ENCODE data around the gene ADRB2.

Gene ADRB2

GRCh38 chr5:148831590-148832565 is 5.5 kb downstream of the ADRB2 start:
- DNase-seq, result no peak

GRCh38 chr5:148833122-148833521 is 6.7 kb downstream of the ADRB2 start:
- no peak for DNase-seq

GRCh38 chr5:148833925-148834324 is 7.5 kb downstream of the ADRB2 start:
- DNase-seq, result no peak

GRCh38 chr5:148834689-148835088 is 8.3 kb downstream of the ADRB2 start:
- no peak for DNase-seq

GRCh38 chr5:148836272-148837250 is 10.2 kb downstream of the ADRB2 start:
- DNase-seq, result no peak

GRCh38 chr5:148837383-148837782 is 11.0 kb downstream of the ADRB2 start:
- DNase-seq, result no peak

GRCh38 chr5:148838357-148838756 is 11.9 kb downstream of the ADRB2 start:
- DNase-seq, result no peak

GRCh38 chr5:148839960-148840359 is 13.5 kb downstream of the ADRB2 start:
- no peak for DNase-seq

- DNase-seq, result no peak
Measured at GRCh38 chr5:148840531-148840930, 14.1 kb downstream of the ADRB2 start.

- DNase-seq, result no peak
Measured at GRCh38 chr5:148841519-148841918, 15.1 kb downstream of the ADRB2 start.

GRCh38 chr5:148842161-148842560 is 15.8 kb downstream of the ADRB2 start:
- no peak for DNase-seq

GRCh38 chr5:148843510-148844318 is 17.3 kb downstream of the ADRB2 start:
- no peak for DNase-seq

- no peak for DNase-seq
Measured at GRCh38 chr5:148844433-148845280, 18.2 kb downstream of the ADRB2 start.

GRCh38 chr5:148846930-148847329 is 20.5 kb downstream of the ADRB2 start:
- no peak for DNase-seq

GRCh38 chr5:148847456-148847855 is 21.0 kb downstream of the ADRB2 start:
- no peak for DNase-seq

GRCh38 chr5:148848393-148849031 is 22.1 kb downstream of the ADRB2 start:
- no peak for DNase-seq

- DNase-seq, result no peak
Measured at GRCh38 chr5:148849461-148849860, 23.1 kb downstream of the ADRB2 start.

- DNase-seq, result no peak
Measured at GRCh38 chr5:148850836-148851235, 24.4 kb downstream of the ADRB2 start.

- DNase-seq, result no peak
Measured at GRCh38 chr5:148853868-148854267, 27.5 kb downstream of the ADRB2 start.

- no peak for DNase-seq
Measured at GRCh38 chr5:148855249-148856008, 29.0 kb downstream of the ADRB2 start.

Measured in NCI-H748 treated with DMSO at 0.1 percent for 48 hours (cell line).